Subcutaneous abdominal adipose tissue (tissue), 5 donors: ENCODE data around the gene SYT1.
"Not testable (repeated sequence)": the region's sequence is repeated elsewhere in the genome, so short reads cannot be mapped to it uniquely, and the experiment has no call there.

Experiments
- H3K27ac ChIP-seq: one replicate; pipeline ENCODE4 v1.7.0; 2013; ENCODE audit warnings: low read depth, mild to moderate bottlenecking, inconsistent platforms, low read length, moderate library complexity
- H3K27me3 ChIP-seq, 5 donors: one replicate each; pipeline ENCODE4 v1.7.0; 2013; ENCODE audit warnings: low read length in 5 of 5, inconsistent platforms in 1 of 5; ENCODE audit not compliant: control insufficient read depth in 5 of 5, insufficient read depth in 4 of 5
- H3K36me3 ChIP-seq, 5 donors: one replicate each; pipeline ENCODE4 v1.7.0; 2013; ENCODE audit warnings: low read length in 5 of 5; ENCODE audit not compliant: control insufficient read depth in 5 of 5, insufficient read depth in 5 of 5
- H3K4me1 ChIP-seq, 5 donors: one replicate each; pipeline ENCODE4 v1.7.0; 2013; ENCODE audit warnings: low read length in 5 of 5, mild to moderate bottlenecking in 3 of 5, moderate library complexity in 1 of 5; ENCODE audit not compliant: control insufficient read depth in 5 of 5, insufficient read depth in 5 of 5
- H3K4me3 ChIP-seq, 5 donors: one replicate each; pipeline ENCODE4 v1.7.0; 2013; ENCODE audit warnings: low read length in 5 of 5, low read depth in 1 of 5
- H3K9ac ChIP-seq, 5 donors: one replicate each; pipeline ENCODE4 v1.7.0; 2013; ENCODE audit warnings: low read length in 5 of 5, mild to moderate bottlenecking in 4 of 5, moderate library complexity in 3 of 5
- H3K9me3 ChIP-seq, 5 donors: one replicate each; pipeline ENCODE4 v1.7.0; 2013; ENCODE audit warnings: low read length in 5 of 5; ENCODE audit not compliant: control insufficient read depth in 5 of 5
- donor health status: healthy.
- donor health status: healthy.
- donor health status: healthy.
- donor health status: healthy.
- donor health status: healthy.

SYT1 gene

GRCh38 chr12:79008591-79008990 is 144.0 kb downstream of the SYT1 start:
- Histone ChIP-seq H3K27ac (no peak overlapping the region), H3K4me3 (no peak overlapping the region), H3K4me1 (no peaks in the 10 kb centered on the region), H3K27me3 (no peaks in the 10 kb centered on the region), H3K36me3 (no peaks in the 10 kb centered on the region), H3K9ac (no peak overlapping the region), H3K9me3 (no peaks in the 10 kb centered on the region)

- no peaks in the 10 kb centered on the region for H3K36me3 ChIP-seq
- no peaks in the 10 kb centered on the region for H3K27me3 ChIP-seq
- H3K9me3 ChIP-seq: no peaks in the 10 kb centered on the region
- H3K4me3 ChIP-seq: no peak overlapping the region
- no peak overlapping the region for H3K27ac ChIP-seq
- H3K9ac ChIP-seq: no peak overlapping the region
- no peaks in the 10 kb centered on the region for H3K4me1 ChIP-seq
Measured at GRCh38 chr12:79012636-79013035, 148.1 kb downstream of the SYT1 start.

GRCh38 chr12:79016181-79016580 is 151.6 kb downstream of the SYT1 start:
- Histone ChIP-seq H3K9me3 (no peaks in the 10 kb centered on the region), H3K9ac (no peak overlapping the region), H3K4me1 (no peaks in the 10 kb centered on the region), H3K4me3 (no peak overlapping the region), H3K27ac (no peak overlapping the region), H3K36me3 (no peaks in the 10 kb centered on the region), H3K27me3 (no peaks in the 10 kb centered on the region)

GRCh38 chr12:79019672-79020071 is 155.1 kb downstream of the SYT1 start:
- Histone ChIP-seq H3K9ac (no peak overlapping the region), H3K27me3 (no peaks in the 10 kb centered on the region), H3K9me3 (no peaks in the 10 kb centered on the region), H3K27ac (no peak overlapping the region), H3K36me3 (no peaks in the 10 kb centered on the region), H3K4me3 (no peak overlapping the region), H3K4me1 (peaks cover 0 to 5% (median 0%) of the 10 kb centered on the region in 5 donors)

GRCh38 chr12:79020106-79020505 is 155.5 kb downstream of the SYT1 start:
- Histone ChIP-seq H3K4me1 (peaks cover 0 to 5% (median 0%) of the 10 kb centered on the region in 5 donors), H3K27me3 (no peaks in the 10 kb centered on the region), H3K36me3 (no peaks in the 10 kb centered on the region), H3K4me3 (no peak overlapping the region), H3K9ac (no peak overlapping the region), H3K27ac (no peak overlapping the region), H3K9me3 (no peaks in the 10 kb centered on the region)

- Histone ChIP-seq H3K9me3 (no peaks in the 10 kb centered on the region), H3K36me3 (no peaks in the 10 kb centered on the region), H3K9ac (no peak overlapping the region), H3K4me1 (peaks cover 0 to 5% (median 0%) of the 10 kb centered on the region in 5 donors), H3K4me3 (no peak overlapping the region), H3K27ac (no peak overlapping the region), H3K27me3 (no peaks in the 10 kb centered on the region)
Measured at GRCh38 chr12:79021021-79021420, 156.4 kb downstream of the SYT1 start.

- no peaks in the 10 kb centered on the region for H3K27me3 ChIP-seq
- no peak overlapping the region for H3K9ac ChIP-seq
- no peaks in the 10 kb centered on the region for H3K9me3 ChIP-seq
- H3K36me3 ChIP-seq: no peaks in the 10 kb centered on the region
- no peak overlapping the region for H3K4me3 ChIP-seq
- H3K27ac ChIP-seq: no peak overlapping the region
- H3K4me1 ChIP-seq: peaks cover 0 to 5% (median 0%) of the 10 kb centered on the region in 5 donors
Measured at GRCh38 chr12:79023261-79023660, 158.7 kb downstream of the SYT1 start.

- H3K4me1 ChIP-seq: peaks cover 0 to 5% (median 0%) of the 10 kb centered on the region in 5 donors
- no peaks in the 10 kb centered on the region for H3K27me3 ChIP-seq
- H3K4me3 ChIP-seq: no peak overlapping the region
- no peaks in the 10 kb centered on the region for H3K36me3 ChIP-seq
- no peak overlapping the region for H3K9ac ChIP-seq
- no peaks in the 10 kb centered on the region for H3K9me3 ChIP-seq
- H3K27ac ChIP-seq: no peak overlapping the region
Measured at GRCh38 chr12:79023784-79024183, 159.2 kb downstream of the SYT1 start.

GRCh38 chr12:79033788-79034187 is 169.2 kb downstream of the SYT1 start:
- no peaks in the 10 kb centered on the region for H3K36me3 ChIP-seq

GRCh38 chr12:79044748-79045147 is 180.2 kb downstream of the SYT1 start:
- not testable (repeated sequence) for H3K4me1 ChIP-seq, H3K4me3 ChIP-seq, H3K36me3 ChIP-seq, H3K27me3 ChIP-seq, H3K9me3 ChIP-seq, H3K27ac ChIP-seq, H3K9ac ChIP-seq

More at GRCh38 chr12:79033788-79034187, 169.2 kb downstream of the SYT1 start:
- no peak overlapping the region for H3K9ac ChIP-seq
- H3K4me3 ChIP-seq: no peak overlapping the region
- H3K27ac ChIP-seq: no peak overlapping the region
- no peaks in the 10 kb centered on the region for H3K4me1 ChIP-seq
- no peaks in the 10 kb centered on the region for H3K27me3 ChIP-seq
- H3K9me3 ChIP-seq: no peaks in the 10 kb centered on the region

GRCh38 chr12:79045149-79045703 is 180.7 kb downstream of the SYT1 start:
- H3K4me1 ChIP-seq, H3K9ac ChIP-seq, H3K27me3 ChIP-seq, H3K9me3 ChIP-seq, H3K27ac ChIP-seq, H3K36me3 ChIP-seq, H3K4me3 ChIP-seq: not testable (repeated sequence)
